ENCODE measurements around the gene SPTSSA. TPM values are rescaled to one million over a fixed set of nuclear protein-coding genes. Genes with fewer than 3 reads are reported as not detected.

SPTSSA gene
- total RNA-seq, 4 donors from 2014 or later, result 17.0 to 31.4 (median 21.7) TPM

DNA sequence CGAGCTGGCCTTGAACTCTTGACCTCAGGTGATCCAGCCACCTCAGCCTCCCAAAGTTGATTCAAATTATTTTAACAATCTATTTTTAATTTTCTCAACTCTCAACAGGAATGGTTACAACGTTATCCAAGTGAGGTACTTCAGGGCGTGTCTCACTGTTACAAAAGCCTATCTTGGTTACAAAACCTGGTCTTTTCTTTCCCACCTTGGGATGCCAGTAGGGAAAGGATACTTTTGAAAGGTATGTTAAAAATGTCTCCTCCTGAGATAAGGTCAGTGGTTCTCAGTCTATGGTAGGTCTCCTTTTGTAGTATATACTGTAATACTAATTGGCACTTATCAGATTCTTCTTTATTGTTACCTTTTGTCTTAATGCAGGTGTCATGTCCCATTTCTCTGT is 4.9 kb downstream of the SPTSSA start:
- peaks cover 0 to 12% (median 0%) of the 10 kb centered on the region in 4 donors for H3K4me1 ChIP-seq
- no peaks in the 10 kb centered on the region for H3K9me3 ChIP-seq
- H3K27me3 ChIP-seq, result no peaks in the 10 kb centered on the region
- H3K27ac ChIP-seq, result no peak overlapping the region
- H3K36me3 ChIP-seq, result peaks cover 0 to 30% (median 0%) of the 10 kb centered on the region in 3 donors
- no peak overlapping the region for H3K4me3 ChIP-seq
- TF ChIP-seq POLR2A (IDR thresholded peaks at IDR 0.05), result no peak
- TF ChIP-seq, protein P1, sequence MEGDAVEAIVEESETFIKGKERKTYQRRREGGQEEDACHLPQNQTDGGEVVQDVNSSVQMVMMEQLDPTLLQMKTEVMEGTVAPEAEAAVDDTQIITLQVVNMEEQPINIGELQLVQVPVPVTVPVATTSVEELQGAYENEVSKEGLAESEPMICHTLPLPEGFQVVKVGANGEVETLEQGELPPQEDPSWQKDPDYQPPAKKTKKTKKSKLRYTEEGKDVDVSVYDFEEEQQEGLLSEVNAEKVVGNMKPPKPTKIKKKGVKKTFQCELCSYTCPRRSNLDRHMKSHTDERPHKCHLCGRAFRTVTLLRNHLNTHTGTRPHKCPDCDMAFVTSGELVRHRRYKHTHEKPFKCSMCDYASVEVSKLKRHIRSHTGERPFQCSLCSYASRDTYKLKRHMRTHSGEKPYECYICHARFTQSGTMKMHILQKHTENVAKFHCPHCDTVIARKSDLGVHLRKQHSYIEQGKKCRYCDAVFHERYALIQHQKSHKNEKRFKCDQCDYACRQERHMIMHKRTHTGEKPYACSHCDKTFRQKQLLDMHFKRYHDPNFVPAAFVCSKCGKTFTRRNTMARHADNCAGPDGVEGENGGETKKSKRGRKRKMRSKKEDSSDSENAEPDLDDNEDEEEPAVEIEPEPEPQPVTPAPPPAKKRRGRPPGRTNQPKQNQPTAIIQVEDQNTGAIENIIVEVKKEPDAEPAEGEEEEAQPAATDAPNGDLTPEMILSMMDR (IDR thresholded peaks at IDR 0.05), result no peak
- no peak for DNase-seq

DNA sequence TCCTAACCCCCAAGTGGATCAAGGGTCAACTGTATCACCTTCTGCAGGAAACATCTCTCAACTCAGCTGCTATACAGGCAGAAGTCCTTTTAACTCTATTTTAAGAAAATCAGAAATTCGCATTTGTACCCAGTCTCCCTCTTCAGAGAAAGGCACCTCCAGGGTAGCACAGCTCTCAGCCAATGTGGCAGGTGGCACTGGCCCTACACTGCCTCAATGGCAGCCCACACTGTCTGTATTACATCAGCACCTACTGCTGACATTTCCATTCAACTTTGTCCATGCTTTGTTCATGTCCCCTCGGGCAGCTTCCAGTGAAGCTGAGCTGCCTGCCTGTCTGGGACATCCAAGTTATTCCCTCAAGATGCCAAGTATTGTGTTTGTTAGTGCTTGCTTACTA is 8.8 kb downstream of the SPTSSA start:
- H3K36me3 ChIP-seq, result peaks cover 0 to 30% (median 0%) of the 10 kb centered on the region in 3 donors
- no peaks in the 10 kb centered on the region for H3K4me1 ChIP-seq
- DNase-seq, result no peak
- H3K9me3 ChIP-seq, result no peaks in the 10 kb centered on the region
- H3K27ac ChIP-seq, result no peak overlapping the region
- H3K4me3 ChIP-seq, result no peak overlapping the region
- H3K27me3 ChIP-seq, result no peaks in the 10 kb centered on the region
- no peak for TF ChIP-seq POLR2A (IDR thresholded peaks at IDR 0.05)
- TF ChIP-seq, protein P1 (IDR thresholded peaks at IDR 0.05), result no peak

DNA sequence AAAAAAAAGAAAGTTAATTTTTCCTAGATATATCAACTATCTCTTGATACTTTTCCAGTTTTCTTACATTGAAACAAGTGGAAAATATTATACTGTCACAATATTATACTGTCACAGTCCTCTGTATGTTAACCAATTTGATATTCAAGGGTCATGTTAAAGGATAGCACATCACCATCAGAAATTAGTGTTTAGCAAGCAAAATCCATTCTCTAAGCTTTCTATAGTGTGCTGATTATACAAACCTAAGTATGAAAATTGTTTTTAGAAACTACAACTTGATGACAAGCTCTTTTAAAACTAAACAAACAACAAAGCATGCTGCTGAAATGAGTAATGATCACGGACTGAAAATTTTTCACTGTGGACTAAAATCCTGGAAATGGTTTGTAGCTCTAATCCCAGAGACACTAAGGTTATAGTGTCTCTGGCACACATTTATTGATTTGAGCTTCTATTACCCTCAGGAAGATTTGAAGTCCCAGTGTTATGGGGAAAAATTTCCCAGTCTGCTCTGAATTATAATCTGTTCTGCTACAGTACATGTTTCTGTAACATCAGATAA is 9.7 kb downstream of the SPTSSA start:
- Histone ChIP-seq H3K4me1 (no peaks in the 10 kb centered on the region), H3K4me3 (no peak overlapping the region), H3K27ac (no peak overlapping the region), H3K27me3 (no peaks in the 10 kb centered on the region), H3K9me3 (no peaks in the 10 kb centered on the region), H3K36me3 (peaks cover 0 to 30% (median 0%) of the 10 kb centered on the region in 3 donors)
- no peak for DNase-seq
- TF ChIP-seq POLR2A (IDR thresholded peaks at IDR 0.05), result no peak
- TF ChIP-seq, protein P1 (IDR thresholded peaks at IDR 0.05), result no peak

DNA sequence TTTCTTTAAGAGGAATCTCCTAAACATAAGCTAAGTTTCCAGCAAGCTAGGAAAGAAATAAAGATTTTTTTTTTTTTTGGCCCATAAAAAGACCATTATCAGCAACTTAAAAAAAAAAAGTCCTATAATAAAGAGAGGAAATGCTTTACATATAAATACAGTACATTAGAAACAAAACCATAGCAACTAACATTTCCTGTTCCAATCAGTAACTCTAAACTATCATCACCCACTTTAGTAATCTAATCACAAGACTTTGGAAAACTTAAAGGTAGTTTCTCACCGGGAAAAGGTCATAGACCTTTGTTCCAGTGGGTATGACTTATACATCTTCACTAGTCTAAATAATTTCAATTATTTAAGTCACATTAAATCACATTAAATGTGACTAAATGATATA is 11.1 kb downstream of the SPTSSA start:
- peaks cover 0 to 21% (median 0%) of the 10 kb centered on the region in 3 donors for H3K36me3 ChIP-seq
- TF ChIP-seq, protein P1 (IDR thresholded peaks at IDR 0.05), result no peak
- no peak for TF ChIP-seq POLR2A (IDR thresholded peaks at IDR 0.05)
- no peak overlapping the region for H3K4me3 ChIP-seq
- H3K27ac ChIP-seq, result no peak overlapping the region
- H3K4me1 ChIP-seq, result no peaks in the 10 kb centered on the region
- H3K9me3 ChIP-seq, result no peaks in the 10 kb centered on the region
- H3K27me3 ChIP-seq, result no peaks in the 10 kb centered on the region
- no peak for DNase-seq

DNA sequence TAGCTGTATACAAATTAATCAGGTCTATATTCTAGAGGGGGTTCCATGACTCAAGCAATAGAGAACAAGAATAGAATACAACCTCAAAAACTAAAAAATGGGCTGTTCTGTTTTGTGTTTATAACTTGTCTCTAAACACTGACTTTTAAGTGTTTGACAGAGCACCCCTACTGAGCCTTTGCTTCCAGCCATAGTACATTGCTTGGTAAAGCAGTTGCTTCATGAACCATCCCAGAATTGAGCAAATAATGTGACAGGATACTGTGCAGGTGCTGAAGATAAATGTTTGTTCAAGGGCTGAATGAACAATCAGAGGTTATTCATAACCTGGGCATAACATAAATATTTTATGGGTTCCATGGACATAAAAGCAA is 11.5 kb downstream of the SPTSSA start:
- TF ChIP-seq, protein P1 (IDR thresholded peaks at IDR 0.05), result no peak
- no peak for TF ChIP-seq POLR2A (IDR thresholded peaks at IDR 0.05)
- H3K27ac ChIP-seq, result no peak overlapping the region
- no peak overlapping the region for H3K4me3 ChIP-seq
- DNase-seq, result no peak
- H3K9me3 ChIP-seq, result no peaks in the 10 kb centered on the region
- no peaks in the 10 kb centered on the region for H3K4me1 ChIP-seq
- peaks cover 0 to 17% (median 0%) of the 10 kb centered on the region in 3 donors for H3K36me3 ChIP-seq
- no peaks in the 10 kb centered on the region for H3K27me3 ChIP-seq
